GM06990 (cell line): Measurements from ENCODE around the gene FRMD6.

Source experiments
- DNase-seq: peaks from one replicate; pipeline ENCODE4 v3.0.0-alpha.2; 2011; ENCODE audit not compliant: insufficient read length; ENCODE audit errors: extremely low read depth
- H3K27me3 ChIP-seq: replicated peaks from 2 replicates; pipeline ENCODE4 v1.6.0; 2011; ENCODE audit warnings: low read length; ENCODE audit not compliant: control insufficient read depth, insufficient read depth
- H3K36me3 ChIP-seq: 2 replicates; pipeline ENCODE4 v1.5.1; 2011; ENCODE audit warnings: low read length; ENCODE audit not compliant: control insufficient read depth, insufficient read depth
- H3K4me3 ChIP-seq: replicated peaks from 2 replicates; pipeline ENCODE4 v1.5.1; 2011; ENCODE audit warnings: low read depth, mild to moderate bottlenecking, control low read depth, low read length
- CTCF ChIP-seq: IDR thresholded peaks from 2 replicates; pipeline ENCODE4 v1.5.1; 2011; ENCODE audit warnings: low read length, control low read depth, mild to moderate bottlenecking, inconsistent platforms; ENCODE audit not compliant: insufficient read depth, poor library complexity, severe bottlenecking

Gene FRMD6

GRCh38 chr14:51726166-51726899 is 74.6 kb downstream of the FRMD6 start:
- TF ChIP-seq CTCF: no peak
- Histone ChIP-seq H3K4me3 (no peak overlapping the region), H3K36me3 (no peaks in the 10 kb centered on the region; the same call in none of the 2 replicates), H3K27me3 (no peaks in the 10 kb centered on the region)
- DNase-seq: no peak

- TF ChIP-seq CTCF: no peak
- Histone ChIP-seq H3K27me3 (no peaks in the 10 kb centered on the region), H3K36me3 (no peaks in the 10 kb centered on the region; the same call in none of the 2 replicates), H3K4me3 (no peak overlapping the region)
- DNase-seq: no peak
Measured at GRCh38 chr14:51727526-51727925, 75.8 kb downstream of the FRMD6 start.

- H3K36me3 ChIP-seq: no peaks in the 10 kb centered on the region; the same call in 1 of the 2 replicates
- no peak overlapping the region for H3K4me3 ChIP-seq
- no peak for TF ChIP-seq CTCF
- no peak for DNase-seq
- H3K27me3 ChIP-seq: no peaks in the 10 kb centered on the region
Measured at GRCh38 chr14:51730098-51730497, 78.4 kb downstream of the FRMD6 start.

- Histone ChIP-seq H3K27me3 (no peaks in the 10 kb centered on the region), H3K4me3 (no peak overlapping the region), H3K36me3 (no peaks in the 10 kb centered on the region; the same call in 1 of the 2 replicates)
- DNase-seq: no peak
- TF ChIP-seq CTCF: no peak
Measured at GRCh38 chr14:51730684-51731083, 79.0 kb downstream of the FRMD6 start.

- Histone ChIP-seq H3K27me3 (no peaks in the 10 kb centered on the region), H3K36me3 (no peaks in the 10 kb centered on the region; the same call in 1 of the 2 replicates), H3K4me3 (no peak overlapping the region)
- DNase-seq: no peak
- TF ChIP-seq CTCF: no peak
Measured at GRCh38 chr14:51732494-51733112, 80.9 kb downstream of the FRMD6 start.
